UCSD-AML1 (cell line): Measurements from ENCODE around the gene CRACR2B.

Experiments
- DNase-seq: peaks from one replicate; lab custom pipeline; 2025; ENCODE audit not compliant: unreplicated experiment; lab: John Stamatoyannopoulos, UW

Gene CRACR2B

GRCh38 chr11:810040-810567, 17.6 kb upstream of the CRACR2B start:
- no peak for DNase-seq

DNA sequence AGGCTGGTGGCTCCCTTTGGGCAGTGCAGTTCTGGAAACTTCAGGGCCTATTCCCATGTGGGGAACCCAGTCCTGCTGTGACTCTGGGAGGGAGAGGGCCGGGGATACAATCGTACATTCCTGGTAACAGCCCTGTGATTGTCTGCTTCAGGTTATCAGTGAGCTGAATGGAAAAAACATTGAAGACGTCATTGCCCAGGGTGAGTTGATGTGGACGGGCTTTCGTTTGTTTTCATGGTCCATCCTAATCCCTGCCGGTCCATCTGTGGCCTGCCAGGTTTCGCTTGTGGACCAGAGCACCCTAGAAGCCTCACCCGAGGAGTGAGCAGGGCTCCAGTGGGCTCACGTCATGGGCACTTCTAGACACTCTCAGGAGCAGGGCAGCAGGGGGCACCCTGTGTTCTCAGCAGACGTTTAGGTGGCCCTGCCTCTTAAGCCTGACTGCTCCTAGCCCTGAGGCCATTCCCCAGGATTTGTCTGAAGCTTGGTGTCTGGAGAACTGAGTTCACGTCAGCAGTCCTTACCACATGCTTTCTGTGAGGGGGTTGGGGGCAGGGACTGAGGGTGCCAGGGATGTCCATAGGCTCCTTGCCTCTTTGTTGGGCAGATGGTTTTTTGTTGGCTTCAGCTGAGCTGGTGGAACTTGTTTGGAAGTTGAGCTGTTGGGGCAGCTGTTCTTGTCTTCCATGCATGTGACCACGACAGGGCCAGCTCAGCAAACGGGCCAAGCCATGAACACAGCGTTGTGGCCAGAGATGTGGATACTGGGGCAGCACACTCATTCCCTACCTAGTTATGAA, 16.1 kb upstream of the CRACR2B start:
- DNase-seq = peak; percentile 29

DNA sequence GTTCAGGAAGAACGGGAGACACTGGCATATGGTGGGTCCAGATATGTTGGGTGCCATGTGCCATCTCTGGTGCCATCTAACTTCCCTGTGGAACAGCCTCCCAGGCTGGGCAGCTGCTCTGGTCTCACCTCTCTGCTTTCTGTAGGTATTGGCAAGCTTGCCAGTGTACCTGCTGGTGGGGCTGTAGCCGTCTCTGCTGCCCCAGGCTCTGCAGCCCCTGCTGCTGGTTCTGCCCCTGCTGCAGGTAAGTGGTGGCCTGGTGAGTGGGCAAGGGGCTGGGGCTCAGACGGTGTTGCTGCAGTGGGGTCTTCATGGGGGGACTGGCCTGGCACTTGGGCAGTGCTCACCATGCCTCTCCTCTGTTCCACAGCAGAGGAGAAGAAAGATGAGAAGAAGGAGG, 15.3 kb upstream of the CRACR2B start:
- no peak for DNase-seq

GRCh38 chr11:813072-813455, 14.7 kb upstream of the CRACR2B start:
- DNase-seq = no peak

DNA sequence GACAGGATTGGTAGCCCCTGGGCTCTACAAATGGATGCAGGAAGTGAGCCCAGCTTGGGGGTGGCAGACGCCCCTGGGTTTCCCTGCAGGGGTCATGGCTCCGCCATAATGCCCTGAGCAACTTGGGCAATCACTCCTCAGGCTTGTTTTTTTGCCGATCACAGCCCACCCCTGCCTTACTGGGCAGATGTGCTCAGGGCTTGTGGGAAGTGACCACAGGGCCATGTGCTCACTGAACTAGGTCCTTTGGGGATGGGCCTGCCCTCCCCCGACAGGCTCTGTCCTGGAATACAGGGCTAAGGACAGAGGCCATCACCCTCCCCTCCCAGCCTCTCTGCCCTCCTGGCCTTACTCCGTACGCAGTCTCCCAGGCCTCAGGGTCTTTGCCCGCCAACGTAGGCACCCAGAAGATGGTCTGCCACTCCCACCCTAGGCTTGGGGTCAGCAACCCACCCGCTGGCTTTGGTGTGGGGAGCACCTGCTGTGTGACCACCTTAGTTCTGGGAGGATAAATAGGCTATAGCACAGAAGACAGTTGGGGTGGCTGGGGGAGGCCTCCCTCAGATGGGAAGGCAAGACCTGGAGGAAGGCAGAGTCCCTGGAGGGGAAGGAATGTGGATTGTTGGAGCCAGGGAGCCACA, 14.1 kb upstream of the CRACR2B start:
- no peak for DNase-seq

DNA sequence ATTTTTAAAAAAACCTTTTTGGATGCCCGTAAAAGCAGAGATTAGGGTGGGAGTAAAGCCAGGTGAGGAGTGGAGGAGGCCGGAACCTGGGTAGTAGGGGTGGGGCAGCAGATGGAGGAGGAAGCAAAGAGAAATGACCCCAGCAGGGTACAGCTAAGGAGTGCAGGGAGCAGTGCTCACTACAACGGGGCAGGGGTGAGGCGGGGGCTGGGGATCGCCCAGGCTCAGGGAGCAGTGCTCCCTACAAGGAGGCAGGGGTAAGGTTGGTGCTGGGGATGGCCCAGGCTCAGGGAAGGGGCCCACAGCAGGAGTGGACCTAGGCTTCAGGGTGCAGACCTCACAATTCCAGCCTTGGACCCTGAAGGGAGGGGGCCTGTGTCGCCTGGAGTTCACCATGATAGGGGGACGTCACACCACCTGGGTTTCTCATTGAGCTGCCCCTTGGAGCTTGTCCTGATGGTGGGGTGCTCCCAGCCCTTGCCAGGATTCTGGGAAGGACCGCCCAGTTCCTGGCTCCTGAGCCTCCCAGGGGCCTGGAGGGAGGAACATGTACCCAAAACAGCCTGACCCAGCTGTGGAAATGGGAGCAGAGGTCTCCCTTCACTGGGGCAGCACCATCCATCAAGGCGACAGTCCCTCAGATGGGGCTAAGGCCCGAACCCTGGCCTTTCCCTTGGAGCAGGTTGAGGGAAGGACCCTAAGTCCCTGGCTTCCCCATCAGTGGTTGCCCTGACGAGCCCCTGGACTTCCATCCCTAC, 11.9 kb upstream of the CRACR2B start:
- no peak for DNase-seq

- no peak for DNase-seq
Observed at GRCh38 chr11:816433-816779, 11.3 kb upstream of the CRACR2B start.

DNA sequence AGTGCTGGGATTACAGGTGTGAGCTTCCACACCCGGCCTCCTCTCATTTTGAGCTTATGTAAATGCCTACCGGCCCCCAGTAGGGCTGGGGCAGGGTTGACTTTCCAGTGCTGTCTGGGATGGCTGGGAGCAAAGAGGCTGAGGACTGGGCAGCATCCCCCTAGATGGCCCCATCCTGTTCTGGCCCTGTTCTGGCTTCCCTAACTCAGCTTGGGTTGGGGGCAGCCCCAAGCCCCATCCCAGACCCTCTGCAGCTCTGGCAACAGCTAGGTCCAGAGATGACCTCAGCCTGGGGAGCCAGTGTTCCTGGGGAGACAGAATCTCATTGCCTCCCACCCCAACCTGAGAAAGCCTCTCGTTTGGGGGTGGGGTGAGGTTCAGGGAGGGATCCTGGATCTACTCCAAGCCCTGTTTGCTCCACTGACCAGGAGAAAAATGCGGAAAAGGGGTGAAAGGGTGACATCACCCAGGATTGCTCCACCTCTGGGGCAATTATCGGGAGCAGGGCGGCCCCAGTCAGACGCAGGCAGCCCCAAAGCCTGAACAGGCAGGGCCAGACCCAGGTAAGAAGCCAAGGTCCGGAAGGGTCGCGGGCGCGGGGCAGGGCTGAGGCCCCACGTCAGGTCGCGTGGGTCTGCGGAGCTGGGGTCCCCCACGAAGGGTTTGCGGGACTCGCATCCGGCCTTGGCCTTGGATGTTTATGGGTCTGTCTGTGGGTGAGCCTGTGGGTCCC, 9.2 kb upstream of the CRACR2B start, which contains the start of gene PNPLA2:
TSS of gene PNPLA2 (plus strand) at position 519 of the 733 bp plus-strand sequence. CDS start 805 bp downstream, outside the sequence.
- no peak for DNase-seq

GRCh38 chr11:819129-819931, 8.4 kb upstream of the CRACR2B start:
- DNase-seq = peak; percentile 92

GRCh38 chr11:819943-820649, 7.6 kb upstream of the CRACR2B start:
- peak; percentile 90 for DNase-seq

GRCh38 chr11:820655-821511, 6.8 kb upstream of the CRACR2B start:
- no peak for DNase-seq

GRCh38 chr11:821512-822371, 6.0 kb upstream of the CRACR2B start:
- DNase-seq = no peak

- DNase-seq = no peak
Observed at GRCh38 chr11:823441-824291, 4.1 kb upstream of the CRACR2B start.

DNA sequence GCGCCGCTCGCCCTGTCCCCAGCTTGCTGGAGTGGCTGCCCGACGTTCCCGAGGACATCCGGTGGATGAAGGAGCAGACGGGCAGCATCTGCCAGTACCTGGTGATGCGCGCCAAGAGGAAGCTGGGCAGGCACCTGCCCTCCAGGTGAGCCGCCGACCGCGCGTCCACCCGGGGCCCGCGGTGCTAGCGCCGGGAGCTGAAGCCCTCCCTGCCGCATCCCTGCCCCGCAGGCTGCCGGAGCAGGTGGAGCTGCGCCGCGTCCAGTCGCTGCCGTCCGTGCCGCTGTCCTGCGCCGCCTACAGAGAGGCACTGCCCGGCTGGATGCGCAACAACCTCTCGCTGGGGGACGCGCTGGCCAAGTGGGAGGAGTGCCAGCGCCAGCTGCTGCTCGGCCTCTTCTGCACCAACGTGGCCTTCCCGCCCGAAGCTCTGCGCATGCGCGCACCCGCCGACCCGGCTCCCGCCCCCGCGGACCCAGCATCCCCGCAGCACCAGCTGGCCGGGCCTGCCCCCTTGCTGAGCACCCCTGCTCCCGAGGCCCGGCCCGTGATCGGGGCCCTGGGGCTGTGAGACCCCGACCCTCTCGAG, 3.3 kb upstream of the CRACR2B start:
- DNase-seq = no peak

GRCh38 chr11:824942-825341, 2.8 kb upstream of the CRACR2B start:
- no peak for DNase-seq
